OCI-LY7 (cell line): ENCODE results near the gene L3MBTL1. TPM values are rescaled to one million over a fixed set of nuclear protein-coding genes. Genes with fewer than 3 reads are reported as not detected.

Experiments used
- BruUV-seq: library from RNA; stranded (reverse); fragments of 400-500 nt; replicated peaks from 2 replicates; lab custom pipeline; 2021; lab: Mats Ljungman, UMichigan
- CTCF ChIA-PET: fragments of 300-600 bp; sonication (Branson Sonifier 250); formaldehyde crosslinking; loops from one replicate; lab custom pipeline; 2022; ENCODE audit warnings: antibody characterized with exemption; ENCODE audit not compliant: unreplicated experiment; lab: Charles Lee
- POLR2A ChIA-PET: fragments of 300-600 bp; sonication (Branson Sonifier 250); formaldehyde crosslinking; loops from one replicate; lab custom pipeline; 2022; ENCODE audit warnings: antibody characterized with exemption; lab: Charles Lee
- DNase-seq: peaks from one replicate; pipeline ENCODE4 v3.0.0-alpha.2; 2015; ENCODE audit warnings: low spot score
- H2AFZ ChIP-seq: fragments of 200-600 bp; sonication (generic), shearing (Covaris generic); 2 replicates; pipeline ENCODE4 v1.6.1; 2014; ENCODE audit warnings: mild to moderate bottlenecking, antibody characterized with exemption, low read length, moderate library complexity
- H3K27ac ChIP-seq: fragments of 200-600 bp; sonication (generic); 2 replicates; pipeline ENCODE4 v1.5.1; 2014; ENCODE audit warnings: mixed run types, low read depth, mild to moderate bottlenecking, moderate library complexity, low read length, inconsistent platforms; ENCODE audit not compliant: poor library complexity, severe bottlenecking
- H3K36me3 ChIP-seq: fragments of 200-600 bp; sonication (generic); 2 replicates; pipeline ENCODE4 v1.6.1; 2014; ENCODE audit warnings: mild to moderate bottlenecking, antibody characterized with exemption, low read length, moderate library complexity, mixed read lengths; ENCODE audit not compliant: insufficient read depth
- H3K4me1 ChIP-seq: fragments of 200-600 bp; sonication (generic); 2 replicates; pipeline ENCODE4 v1.5.1; 2014; ENCODE audit warnings: mild to moderate bottlenecking, low read length; ENCODE audit not compliant: insufficient read depth, poor library complexity, severe bottlenecking
- H3K4me2 ChIP-seq: fragments of 200-600 bp; sonication (generic); 2 replicates; pipeline ENCODE4 v1.6.1; 2014; ENCODE audit warnings: mild to moderate bottlenecking, low read length
- H3K4me3 ChIP-seq: fragments of 200-600 bp; sonication (generic); 2 replicates; pipeline ENCODE4 v1.5.1; 2014; ENCODE audit warnings: mild to moderate bottlenecking, low read depth, low read length; ENCODE audit not compliant: poor library complexity, severe bottlenecking
- H3K79me2 ChIP-seq: fragments of 200-600 bp; sonication (generic); 2 replicates; pipeline ENCODE4 v1.6.1; 2016; ENCODE audit warnings: low read depth, mild to moderate bottlenecking, low read length, moderate library complexity, mixed read lengths; ENCODE audit not compliant: insufficient read depth
- H3K9me2 ChIP-seq: fragments of 200-600 bp; sonication (generic); 2 replicates; pipeline ENCODE4 v1.6.1; 2016; ENCODE audit warnings: mild to moderate bottlenecking, low read length, mixed read lengths; ENCODE audit not compliant: insufficient read depth
- H3K9me3 ChIP-seq: fragments of 200-600 bp; sonication (generic); 2 replicates; pipeline ENCODE4 v1.6.1; 2014; ENCODE audit warnings: mild to moderate bottlenecking, mixed run types, low read length, mixed read lengths
- H4K20me1 ChIP-seq: fragments of 200-600 bp; sonication (generic); 2 replicates; pipeline ENCODE4 v1.6.1; 2014; ENCODE audit warnings: mild to moderate bottlenecking, antibody characterized with exemption, low read length, moderate library complexity, mixed read lengths; ENCODE audit not compliant: insufficient read depth
- CTCF ChIP-seq: fragments of 200-600 bp; sonication (generic); conservative IDR thresholded peaks from 2 replicates; pipeline ENCODE4 v1.5.1; 2014; ENCODE audit warnings: mild to moderate bottlenecking, antibody characterized with exemption, low read length, moderate library complexity, mixed read lengths
- EZH2phosphoT487 ChIP-seq: fragments of 200-600 bp; sonication (generic); IDR thresholded peaks from 2 replicates; pipeline ENCODE4 v1.6.1; 2018; ENCODE audit warnings: low read depth, borderline replicate concordance, mild to moderate bottlenecking, mixed run types, antibody characterized with exemption, low read length, moderate library complexity, mixed read lengths
- intact Hi-C: fragments of 100-400 bp; cut with micrococcal nuclease; formaldehyde crosslinking; loops from one replicate; pipeline ENCODE4 v1.10.0; 2022; ENCODE audit not compliant: unreplicated experiment
- total RNA-seq, 2 experiments: library from RNA; depleted of rRNA in 1 of 2; stranded (reverse); fragments of >200 nt in 1 of 2; shearing (Covaris generic) in 1 of 2; gene quantifications; 2 replicates each; pipeline ENCODE4 v1.2.3, GENCODE V29; 2014 to 2022

L3MBTL1 gene
- total RNA-seq, 2 experiments from 2014 or later = 22.4 to 27.8 TPM

- Histone ChIP-seq H2AFZ (no peak overlapping the region), H3K27ac (no peak overlapping the region), H3K79me2 (no peaks in the 10 kb centered on the region), H3K36me3 (no peaks in the 10 kb centered on the region), H3K4me3 (no peak overlapping the region), H3K4me2 (no peak overlapping the region), H4K20me1 (no peaks in the 10 kb centered on the region), H3K9me3 (no peaks in the 10 kb centered on the region), H3K9me2 (no peaks in the 10 kb centered on the region), H3K4me1 (no peaks in the 10 kb centered on the region)
- TF ChIP-seq CTCF (no peak), EZH2phosphoT487 (no peak)
- ChIA-PET POLR2A (no interaction called here), CTCF (no interaction called here)
- DNase-seq = no peak
- BruUV-seq = no TSS peak
- intact Hi-C loops = no loop called here
These were observed 46.9 kb downstream of the L3MBTL1 start for GRCh38 chr20:43554369-43554768.

- H2AFZ ChIP-seq = no peak within 1 kb of the TSS
These were observed 51.1 kb downstream of the L3MBTL1 start, which contains the start of gene SGK2 for GRCh38 chr20:43558412-43559146. Gene SGK2, plus strand, starts transcription at chr20:43559027. Its CDS starts 7,469 bp downstream, at chr20:43566496.

More at GRCh38 chr20:43558412-43559146, 51.1 kb downstream of the L3MBTL1 start, which contains the start of gene SGK2:
- Histone ChIP-seq H4K20me1 (no peaks in the 10 kb centered on the region), H3K27ac (no peak within 1 kb of the TSS), H3K9me3 (no peaks in the 10 kb centered on the region), H3K79me2 (no peaks in the 10 kb centered on the region), H3K4me1 (no peaks in the 10 kb centered on the region), H3K9me2 (no peaks in the 10 kb centered on the region), H3K36me3 (no peaks in the 10 kb centered on the region), H3K4me3 (no peak within 1 kb of the TSS), H3K4me2 (no peak within 1 kb of the TSS)
- CTCF ChIA-PET = no interaction called here
- TF ChIP-seq CTCF (no peak), EZH2phosphoT487 (no peak)
- BruUV-seq = no TSS peak
- intact Hi-C loops = no loop called here
- DNase-seq = no peak
- POLR2A ChIA-PET = interaction anchor here (0.6 to 0.7 kb wide), 2 partner anchors 16 to 53 kb away, joined by 3 read pairs; no protein-coding TSS in a partner anchor
